ENCODE data around the gene TMEM273.

TMEM273 gene

DNA sequence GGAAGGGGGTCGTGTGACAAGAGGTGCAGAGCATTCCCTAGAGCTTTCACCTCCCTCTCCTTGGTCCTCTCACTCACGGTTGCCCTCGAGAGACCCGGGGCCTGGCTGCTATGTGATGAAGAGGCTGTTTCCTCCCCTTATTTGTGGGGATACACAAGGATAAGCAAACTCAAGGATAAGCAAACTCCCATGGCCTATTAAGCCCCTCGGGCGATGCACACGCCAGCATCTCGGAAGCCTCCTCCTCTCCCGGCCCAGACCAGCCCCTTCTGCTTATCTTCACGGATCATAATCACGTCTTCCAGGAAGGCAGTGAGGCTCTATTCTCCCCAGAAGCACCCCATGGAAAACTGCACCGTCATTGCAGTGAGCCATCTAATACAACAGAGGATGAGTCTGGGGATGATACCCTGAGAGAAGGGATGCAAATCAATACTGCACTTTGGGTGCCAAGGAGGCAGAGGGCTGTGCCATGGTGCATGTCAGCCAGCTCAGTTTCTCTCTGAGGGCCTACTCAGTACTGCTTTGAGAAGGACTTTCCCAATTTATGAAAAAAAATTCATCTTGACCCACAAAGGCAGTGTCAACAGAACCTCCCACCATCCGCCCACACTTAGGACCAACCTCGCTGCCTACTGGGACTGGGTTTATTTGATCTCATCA lies 22.2 kb downstream of the TMEM273 start:
- H3K9me3 Mint-ChIP-seq (ENCODE audit: low read depth) = no peaks in the 10 kb centered on the region
- no peak overlapping the region for H3K27ac Mint-ChIP-seq
- H3K27me3 Mint-ChIP-seq = no peaks in the 10 kb centered on the region
- no peak overlapping the region for H3K4me3 Mint-ChIP-seq
- peaks cover 1% of the 10 kb centered on the region for H3K4me1 Mint-ChIP-seq (ENCODE audit: low read depth)
- no peaks in the 10 kb centered on the region for H3K36me3 Mint-ChIP-seq

DNA sequence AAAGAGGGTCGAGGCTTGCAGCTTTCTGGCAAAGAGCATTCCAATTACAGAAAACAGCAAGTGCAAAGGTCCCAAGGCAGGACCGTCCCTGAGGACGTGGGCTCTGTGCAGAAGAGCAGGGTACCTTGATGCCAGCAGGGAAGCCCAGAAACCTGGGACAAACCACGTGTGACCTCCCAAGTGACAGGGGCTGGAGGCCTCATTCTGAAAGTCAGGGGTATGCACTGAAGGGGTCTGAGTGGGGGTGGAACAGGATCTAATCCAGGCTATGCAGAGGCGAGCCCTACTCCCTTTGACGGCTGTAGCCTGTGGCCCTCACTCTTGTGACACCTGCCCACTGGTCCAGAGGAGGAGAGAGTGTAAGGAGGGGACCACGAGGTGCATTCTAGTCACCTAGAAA lies 22.9 kb downstream of the TMEM273 start:
- Mint-ChIP-seq H3K36me3 (no peaks in the 10 kb centered on the region), H3K4me3 (no peak overlapping the region), H3K9me3 (ENCODE audit: low read depth) (no peaks in the 10 kb centered on the region), H3K27me3 (no peaks in the 10 kb centered on the region), H3K27ac (no peak overlapping the region), H3K4me1 (ENCODE audit: low read depth) (peaks cover 1% of the 10 kb centered on the region)

- no peaks in the 10 kb centered on the region for H3K36me3 Mint-ChIP-seq
- no peak overlapping the region for H3K4me3 Mint-ChIP-seq
- no peaks in the 10 kb centered on the region for H3K27me3 Mint-ChIP-seq
- no peak overlapping the region for H3K27ac Mint-ChIP-seq
- H3K4me1 Mint-ChIP-seq (ENCODE audit: low read depth) = peaks cover 1% of the 10 kb centered on the region
- H3K9me3 Mint-ChIP-seq (ENCODE audit: low read depth) = no peaks in the 10 kb centered on the region
These were observed 23.5 kb downstream of the TMEM273 start for GRCh38 chr10:49164559-49165188.

- Mint-ChIP-seq H3K36me3 (no peaks in the 10 kb centered on the region), H3K27ac (no peak overlapping the region), H3K4me3 (no peak overlapping the region), H3K27me3 (no peaks in the 10 kb centered on the region), H3K4me1 (ENCODE audit: low read depth) (peaks cover 1% of the 10 kb centered on the region), H3K9me3 (ENCODE audit: low read depth) (no peaks in the 10 kb centered on the region)
These were observed 24.4 kb downstream of the TMEM273 start for GRCh38 chr10:49163741-49164140.

DNA sequence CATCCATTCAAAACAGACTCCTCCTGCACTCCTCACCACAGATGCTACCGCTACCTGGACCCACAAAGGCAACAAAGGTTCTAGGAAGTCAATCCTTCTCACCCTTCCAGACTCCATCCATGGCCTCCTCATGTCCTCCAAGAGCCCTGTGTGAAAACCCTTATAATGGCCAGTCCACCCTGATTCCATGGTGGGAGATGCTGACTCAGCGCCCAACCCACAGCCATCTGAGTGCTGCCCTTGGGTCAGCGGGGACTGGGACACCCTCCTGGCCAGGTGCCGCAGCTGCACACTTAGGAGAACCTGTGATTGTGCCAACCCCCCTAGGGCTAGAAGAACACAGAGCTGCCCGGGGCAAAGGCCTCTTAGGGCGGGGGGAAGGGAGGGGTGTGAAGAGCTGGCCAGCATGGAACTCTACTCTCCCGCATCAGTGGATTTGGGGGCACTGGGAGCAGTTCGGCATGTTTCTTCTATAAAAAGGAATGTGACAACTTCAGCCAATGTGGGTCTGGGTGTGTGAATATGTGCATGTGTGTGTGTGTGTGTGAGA lies 25.4 kb downstream of the TMEM273 start:
- Mint-ChIP-seq H3K36me3 (no peaks in the 10 kb centered on the region), H3K4me3 (no peak overlapping the region), H3K4me1 (ENCODE audit: low read depth) (peaks cover 1% of the 10 kb centered on the region), H3K9me3 (ENCODE audit: low read depth) (no peaks in the 10 kb centered on the region), H3K27ac (no peak overlapping the region), H3K27me3 (peaks cover under 1% of the 10 kb centered on the region)

GRCh38 chr10:49162063-49162462 lies 26.1 kb downstream of the TMEM273 start:
- no peak overlapping the region for H3K27ac Mint-ChIP-seq
- H3K4me3 Mint-ChIP-seq = no peak overlapping the region
- H3K9me3 Mint-ChIP-seq (ENCODE audit: low read depth) = no peaks in the 10 kb centered on the region
- peaks cover 1% of the 10 kb centered on the region for H3K4me1 Mint-ChIP-seq (ENCODE audit: low read depth)
- H3K27me3 Mint-ChIP-seq = peaks cover 3% of the 10 kb centered on the region
- H3K36me3 Mint-ChIP-seq = no peaks in the 10 kb centered on the region

DNA sequence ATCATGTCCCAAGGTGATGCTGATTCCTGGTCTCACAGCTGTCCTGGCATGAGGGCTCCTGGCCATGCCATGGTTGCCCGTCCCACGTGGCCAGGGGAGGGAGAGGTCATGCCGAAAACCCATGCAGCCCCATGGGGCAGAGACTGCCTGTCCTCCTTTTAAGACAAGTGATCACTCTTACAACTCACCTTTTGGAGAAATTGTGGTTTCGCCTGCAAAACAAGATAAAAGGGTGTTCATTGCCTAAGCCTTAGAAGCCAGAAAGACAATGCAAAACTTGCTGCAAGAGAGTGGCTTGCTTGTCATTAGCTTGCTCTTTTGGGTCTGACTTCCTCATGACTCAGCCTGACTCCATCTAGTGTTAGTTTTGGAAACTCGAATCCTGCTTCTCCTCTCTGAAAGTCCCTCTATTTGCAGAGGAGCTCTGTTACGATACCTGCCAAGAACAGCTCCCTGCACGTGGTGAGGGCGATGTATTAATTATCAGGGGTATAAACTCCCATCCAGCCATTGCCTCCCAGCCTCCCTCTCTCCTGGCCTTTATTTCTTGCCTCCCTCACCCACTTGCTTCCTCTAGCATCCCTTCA lies 26.7 kb downstream of the TMEM273 start:
- Mint-ChIP-seq H3K36me3 (no peaks in the 10 kb centered on the region), H3K4me3 (no peak overlapping the region), H3K27me3 (peaks cover 3% of the 10 kb centered on the region), H3K9me3 (ENCODE audit: low read depth) (no peaks in the 10 kb centered on the region), H3K4me1 (ENCODE audit: low read depth) (peaks cover 1% of the 10 kb centered on the region), H3K27ac (no peak overlapping the region)

DNA sequence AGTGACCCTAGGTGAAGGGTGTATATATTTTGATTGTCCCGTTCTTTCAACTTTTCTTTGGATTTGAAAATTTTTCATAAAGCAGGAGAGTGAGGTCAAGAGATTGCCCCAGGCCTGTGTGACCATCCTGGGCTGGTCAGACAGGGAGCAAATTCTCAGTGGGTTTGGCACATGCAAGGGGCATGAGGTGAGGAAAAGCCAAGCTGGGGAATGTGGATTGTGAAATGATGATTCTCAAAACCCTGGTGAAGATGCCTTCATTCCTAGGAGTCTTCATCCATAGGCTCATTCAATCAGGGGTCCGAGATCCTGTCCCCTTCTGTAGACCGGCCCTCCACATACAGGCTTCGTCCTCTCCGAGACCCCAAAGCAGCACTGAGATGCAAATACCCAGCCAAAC lies 27.4 kb downstream of the TMEM273 start:
- no peaks in the 10 kb centered on the region for H3K9me3 Mint-ChIP-seq (ENCODE audit: low read depth)
- peaks cover 3% of the 10 kb centered on the region for H3K27me3 Mint-ChIP-seq
- no peaks in the 10 kb centered on the region for H3K36me3 Mint-ChIP-seq

GRCh38 chr10:49160110-49160509 lies 28.1 kb downstream of the TMEM273 start:
- H3K27me3 Mint-ChIP-seq = peaks cover 3% of the 10 kb centered on the region
- H3K9me3 Mint-ChIP-seq (ENCODE audit: low read depth) = no peaks in the 10 kb centered on the region
- no peaks in the 10 kb centered on the region for H3K36me3 Mint-ChIP-seq
- peaks cover 1% of the 10 kb centered on the region for H3K4me1 Mint-ChIP-seq (ENCODE audit: low read depth)
- H3K4me3 Mint-ChIP-seq = no peak overlapping the region
- no peak overlapping the region for H3K27ac Mint-ChIP-seq

More for the DNA sequence above, 27.4 kb downstream of the TMEM273 start:
- H3K4me1 Mint-ChIP-seq (ENCODE audit: low read depth) = peaks cover 1% of the 10 kb centered on the region
- no peak overlapping the region for H3K27ac Mint-ChIP-seq
- no peak overlapping the region for H3K4me3 Mint-ChIP-seq

- Mint-ChIP-seq H3K27ac (no peak overlapping the region), H3K36me3 (no peaks in the 10 kb centered on the region)
These were observed 29.3 kb downstream of the TMEM273 start for GRCh38 chr10:49158915-49159314.

GRCh38 chr10:49158404-49158803 lies 29.8 kb downstream of the TMEM273 start:
- Mint-ChIP-seq H3K27me3 (peaks cover 3% of the 10 kb centered on the region), H3K4me3 (no peak overlapping the region), H3K36me3 (no peaks in the 10 kb centered on the region), H3K27ac (no peak overlapping the region), H3K9me3 (ENCODE audit: low read depth) (no peaks in the 10 kb centered on the region), H3K4me1 (ENCODE audit: low read depth) (no peaks in the 10 kb centered on the region)

More at GRCh38 chr10:49158915-49159314, 29.3 kb downstream of the TMEM273 start:
- Mint-ChIP-seq H3K4me1 (ENCODE audit: low read depth) (no peaks in the 10 kb centered on the region), H3K27me3 (peaks cover 3% of the 10 kb centered on the region), H3K4me3 (no peak overlapping the region), H3K9me3 (ENCODE audit: low read depth) (no peaks in the 10 kb centered on the region)

- Mint-ChIP-seq H3K4me3 (no peak overlapping the region), H3K27ac (no peak overlapping the region), H3K36me3 (no peaks in the 10 kb centered on the region), H3K9me3 (ENCODE audit: low read depth) (no peaks in the 10 kb centered on the region), H3K27me3 (peaks cover 3% of the 10 kb centered on the region), H3K4me1 (ENCODE audit: low read depth) (no peaks in the 10 kb centered on the region)
These were observed 31.0 kb downstream of the TMEM273 start for GRCh38 chr10:49157229-49157628.

DNA sequence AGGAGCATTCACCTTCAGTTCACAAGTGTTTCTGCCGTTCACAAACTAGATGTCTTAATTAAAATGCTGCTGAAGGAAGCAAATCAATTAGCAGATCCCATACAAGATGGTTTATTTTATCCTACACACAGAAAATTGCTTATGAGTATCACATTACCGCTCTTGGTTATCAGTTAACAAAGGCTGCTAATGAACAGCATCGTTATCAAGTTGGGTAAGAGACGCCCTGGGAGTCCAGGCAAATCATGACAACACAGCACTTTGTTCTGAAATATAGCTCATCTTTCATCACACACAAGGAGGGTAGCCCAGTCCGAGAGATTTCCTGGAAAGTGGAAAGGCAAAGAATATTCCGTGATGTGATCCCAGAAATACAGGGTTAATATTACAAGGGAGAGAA lies 33.5 kb downstream of the TMEM273 start:
- Mint-ChIP-seq H3K27me3 (peaks cover 3% of the 10 kb centered on the region), H3K36me3 (no peaks in the 10 kb centered on the region), H3K4me3 (no peak overlapping the region), H3K27ac (no peak overlapping the region), H3K4me1 (ENCODE audit: low read depth) (no peaks in the 10 kb centered on the region), H3K9me3 (ENCODE audit: low read depth) (no peaks in the 10 kb centered on the region)

DNA sequence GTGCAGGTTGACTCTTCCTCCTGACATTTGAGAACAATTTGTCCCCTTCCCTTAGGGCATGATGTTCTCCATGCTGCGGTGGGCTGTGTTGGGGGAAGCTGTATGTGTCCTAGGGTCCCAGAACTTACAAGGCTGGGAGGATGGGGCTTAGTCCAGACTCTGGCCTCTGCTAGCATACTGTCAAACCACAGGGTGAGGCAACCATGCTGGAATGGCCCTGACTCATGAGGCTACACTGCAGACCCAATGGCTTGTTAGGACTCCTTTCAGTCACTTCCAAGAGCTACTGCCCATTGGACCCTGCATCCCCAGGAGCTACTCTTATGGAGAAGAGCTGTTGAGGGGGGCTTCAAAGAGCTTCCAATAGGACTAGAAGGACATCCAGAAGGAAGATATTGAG lies 34.2 kb downstream of the TMEM273 start:
- Mint-ChIP-seq H3K4me3 (no peak overlapping the region), H3K9me3 (ENCODE audit: low read depth) (no peaks in the 10 kb centered on the region), H3K27me3 (peaks cover 3% of the 10 kb centered on the region), H3K4me1 (ENCODE audit: low read depth) (no peaks in the 10 kb centered on the region), H3K36me3 (no peaks in the 10 kb centered on the region), H3K27ac (no peak overlapping the region)

DNA sequence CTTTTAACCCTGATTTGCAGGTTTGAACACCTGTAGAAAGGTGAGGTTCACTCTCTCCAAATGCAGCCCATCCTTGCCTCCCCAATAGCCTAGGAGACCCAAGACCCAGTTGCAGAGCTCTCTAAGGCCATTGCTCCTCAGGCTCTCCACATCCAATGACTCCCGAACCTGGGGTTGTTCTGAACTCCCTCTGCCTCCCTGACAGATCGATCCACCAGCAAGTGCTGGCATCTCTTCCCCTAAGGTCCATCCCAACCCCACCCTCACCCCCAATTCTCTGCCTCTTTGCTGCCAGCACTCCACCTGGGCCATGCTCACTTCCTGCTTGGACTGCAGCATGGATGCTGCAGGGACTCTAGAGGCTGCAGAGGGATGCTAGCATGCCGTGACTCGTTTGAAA lies 35.1 kb downstream of the TMEM273 start:
- H3K27me3 Mint-ChIP-seq = peaks cover 8% of the 10 kb centered on the region
- no peak overlapping the region for H3K4me3 Mint-ChIP-seq
- H3K36me3 Mint-ChIP-seq = peaks cover 3% of the 10 kb centered on the region
- H3K27ac Mint-ChIP-seq = no peak overlapping the region
- H3K9me3 Mint-ChIP-seq (ENCODE audit: low read depth) = peaks cover 4% of the 10 kb centered on the region
- no peaks in the 10 kb centered on the region for H3K4me1 Mint-ChIP-seq (ENCODE audit: low read depth)

All from activated naive CD8-positive, alpha-beta T cell (primary cell).